Measurements from ENCODE around the gene GPD2.

The GPD2 gene

DNA sequence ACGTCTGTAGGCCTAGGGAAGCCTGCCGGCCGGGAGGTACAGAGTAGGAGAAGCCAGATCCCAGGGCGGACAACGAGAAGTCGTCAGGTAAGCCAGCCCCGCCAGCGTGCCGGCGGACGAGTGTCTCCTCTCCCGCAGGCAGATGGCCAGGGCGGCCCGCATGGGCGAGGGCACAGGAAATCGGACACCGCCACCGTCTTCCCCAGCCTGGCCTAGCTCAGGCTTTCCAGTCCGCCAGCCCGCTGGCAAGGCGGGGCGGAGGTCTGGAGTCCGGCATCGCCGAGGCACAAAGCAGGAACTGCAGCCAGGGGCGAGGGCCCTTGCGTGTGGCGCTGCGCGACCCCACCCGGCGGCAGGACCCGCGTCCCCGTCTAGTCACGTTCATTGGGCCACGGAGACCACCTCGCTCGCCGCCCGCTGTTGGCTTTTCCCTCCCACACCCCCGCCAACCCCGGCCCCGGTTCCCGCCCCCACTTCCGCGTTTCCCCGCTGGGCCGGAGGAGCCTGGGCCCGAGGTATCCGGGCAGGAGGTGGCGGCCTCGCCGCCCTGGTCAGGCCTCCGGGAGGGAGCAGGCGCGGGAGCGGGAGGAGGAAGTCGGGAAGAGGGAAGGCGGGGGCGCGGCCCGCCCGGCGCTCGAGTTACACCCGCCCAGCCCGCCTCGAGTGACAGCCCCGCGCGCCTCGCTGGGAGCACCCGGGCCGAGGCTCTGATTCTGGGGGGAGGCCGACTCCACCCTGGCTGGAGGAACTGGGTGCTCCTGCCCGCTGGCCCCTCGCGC is at the start of gene GPD2:
Gene GPD2 (plus strand): TSS at position 662 of the 779 bp plus-strand sequence. CDS start 39,727 bp downstream, outside the sequence.
- Mint-ChIP-seq H3K4me1 (peaks cover 48% of the 10 kb centered on the region), H3K27me3 (no peaks in the 10 kb centered on the region), H3K27ac (peak within 1 kb of the TSS; percentile 97 to 99), H3K9me3 (no peaks in the 10 kb centered on the region), H3K4me3 (peak within 1 kb of the TSS; percentile 91 to 99)
- ATAC-seq (peak; percentile 80), DNase-seq (peak; percentile 67 to 69)

DNA sequence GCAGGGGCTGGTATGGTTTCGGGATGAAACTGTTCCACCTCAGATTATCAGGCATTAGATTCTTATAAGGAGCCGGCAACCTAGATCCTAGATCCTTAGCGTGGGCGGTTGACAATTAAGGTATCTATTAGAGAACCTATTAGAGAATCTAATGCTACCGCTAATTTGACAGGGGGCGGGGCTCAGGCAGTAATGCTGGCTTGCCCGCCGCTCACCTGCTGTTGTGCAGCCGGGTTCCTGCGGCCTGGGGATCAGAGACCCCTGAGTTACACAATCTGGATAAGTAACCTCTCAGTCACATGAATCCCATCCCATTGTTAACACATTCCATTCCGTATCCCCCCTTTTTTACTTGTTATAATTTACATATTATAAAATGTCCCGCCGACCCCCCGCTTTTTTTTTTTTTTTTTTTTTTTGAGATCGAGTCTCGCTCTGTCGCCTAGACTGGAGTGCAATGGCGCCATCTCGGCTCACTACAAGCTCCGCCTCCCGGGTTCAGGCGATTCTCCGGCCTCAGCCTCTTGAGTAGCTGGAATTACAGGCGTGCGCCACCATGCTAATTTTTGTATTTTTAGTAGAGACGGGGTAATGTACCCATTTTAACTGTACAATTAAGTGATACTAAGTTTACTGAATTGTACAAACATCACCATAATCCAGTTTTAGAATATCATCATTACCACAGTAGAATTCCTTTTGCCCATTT is 42.0 kb upstream of the GPD2 start:
- no peaks in the 10 kb centered on the region for H3K9me3 Mint-ChIP-seq
- no peaks in the 10 kb centered on the region for H3K27me3 Mint-ChIP-seq
- peaks cover 30% of the 10 kb centered on the region for H3K4me1 Mint-ChIP-seq
- H3K4me3 Mint-ChIP-seq, result peak overlapping the region in 1 of 2 donors; percentile 4
- H3K27ac Mint-ChIP-seq, result no peak overlapping the region
- ATAC-seq, result no peak
- no peak for DNase-seq

DNA sequence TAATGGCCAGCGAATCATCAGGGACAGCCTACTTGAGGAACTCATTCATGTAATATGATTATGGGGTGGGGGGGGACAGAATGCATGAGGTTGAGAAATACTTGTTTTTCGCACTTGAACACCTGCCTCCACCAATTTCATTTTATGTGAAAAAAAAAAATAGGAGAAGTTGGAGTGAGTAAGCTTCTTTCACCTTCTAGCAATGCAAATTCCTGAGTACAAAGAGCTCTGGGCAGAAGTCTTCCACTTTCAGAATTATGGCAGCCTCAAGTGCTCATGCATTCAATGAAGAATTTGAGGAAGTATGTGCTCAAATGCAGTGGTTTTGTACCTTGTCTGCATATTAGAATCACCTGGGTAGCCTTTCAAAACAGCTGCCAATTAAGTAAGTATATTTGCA is 40.1 kb upstream of the GPD2 start:
- Mint-ChIP-seq H3K9me3 (no peaks in the 10 kb centered on the region), H3K4me1 (peaks cover 49% of the 10 kb centered on the region), H3K27me3 (no peaks in the 10 kb centered on the region), H3K27ac (no peak overlapping the region), H3K4me3 (no peak overlapping the region)
- no peak for DNase-seq
- ATAC-seq, result no peak

- no peak for ATAC-seq
- Mint-ChIP-seq H3K4me3 (no peak overlapping the region), H3K27me3 (no peaks in the 10 kb centered on the region), H3K27ac (no peak overlapping the region), H3K9me3 (no peaks in the 10 kb centered on the region), H3K4me1 (peaks cover 56% of the 10 kb centered on the region)
- DNase-seq, result no peak
Observed at GRCh38 chr2:156397229-156397628, 39.0 kb upstream of the GPD2 start.

- ATAC-seq (no peak), DNase-seq (no peak)
- Mint-ChIP-seq H3K4me1 (peaks cover 56% of the 10 kb centered on the region), H3K9me3 (no peaks in the 10 kb centered on the region), H3K27me3 (no peaks in the 10 kb centered on the region), H3K4me3 (no peak overlapping the region), H3K27ac (no peak overlapping the region)
Observed at GRCh38 chr2:156398176-156398575, 38.0 kb upstream of the GPD2 start.

- H3K27me3 Mint-ChIP-seq, result no peaks in the 10 kb centered on the region
- no peaks in the 10 kb centered on the region for H3K9me3 Mint-ChIP-seq
- peak overlapping the region; percentile 82 to 97 for H3K4me3 Mint-ChIP-seq
- peaks cover 56% of the 10 kb centered on the region for H3K4me1 Mint-ChIP-seq
- H3K27ac Mint-ChIP-seq, result peak overlapping the region; percentile 96 to 100
- ATAC-seq (no peak), DNase-seq (no peak)
Observed at GRCh38 chr2:156399224-156399949, 36.8 kb upstream of the GPD2 start.

DNA sequence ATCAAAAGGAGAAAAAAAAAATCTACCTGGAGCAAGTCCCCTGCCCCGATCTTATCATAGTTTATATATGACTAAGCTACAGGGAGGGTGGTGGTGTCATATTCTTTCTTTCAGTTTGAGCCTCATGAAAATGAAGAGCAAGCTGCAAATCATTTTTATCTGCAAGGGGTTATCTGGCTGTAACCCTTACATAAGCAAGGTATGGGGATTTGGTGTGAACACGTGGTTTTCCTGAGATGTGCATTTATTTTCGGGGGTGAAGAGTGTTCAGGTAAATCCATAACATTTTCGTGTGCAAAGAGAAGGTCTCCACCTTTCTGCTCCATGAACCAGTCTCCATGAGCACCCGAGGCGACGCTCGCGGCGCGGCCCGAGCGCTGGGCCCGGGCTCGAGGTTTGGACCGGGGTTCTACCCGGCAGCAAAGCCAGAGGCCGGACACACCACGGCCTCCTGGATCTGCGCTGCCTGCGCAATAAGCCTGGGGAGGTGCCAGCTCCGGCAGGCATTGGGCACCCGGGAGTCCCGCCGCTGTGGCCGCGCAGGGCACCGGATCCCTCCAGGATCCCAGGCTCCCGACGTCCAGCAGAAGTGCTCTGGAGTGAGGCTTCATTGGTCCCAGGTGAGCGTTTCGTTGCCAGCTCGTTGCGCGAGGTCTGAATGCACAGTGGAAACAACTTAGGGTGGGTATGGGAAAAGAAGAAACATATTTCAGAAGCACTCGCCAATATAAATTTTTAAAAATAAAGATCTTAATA is 36.1 kb upstream of the GPD2 start:
- Mint-ChIP-seq H3K27ac (peak overlapping the region; percentile 96 to 100), H3K4me1 (peaks cover 56% of the 10 kb centered on the region), H3K27me3 (no peaks in the 10 kb centered on the region), H3K4me3 (peak overlapping the region; percentile 82 to 97), H3K9me3 (no peaks in the 10 kb centered on the region)
- ATAC-seq (peak; percentile 75), DNase-seq (peak in 1 of 2 donors; percentile 60)

DNA sequence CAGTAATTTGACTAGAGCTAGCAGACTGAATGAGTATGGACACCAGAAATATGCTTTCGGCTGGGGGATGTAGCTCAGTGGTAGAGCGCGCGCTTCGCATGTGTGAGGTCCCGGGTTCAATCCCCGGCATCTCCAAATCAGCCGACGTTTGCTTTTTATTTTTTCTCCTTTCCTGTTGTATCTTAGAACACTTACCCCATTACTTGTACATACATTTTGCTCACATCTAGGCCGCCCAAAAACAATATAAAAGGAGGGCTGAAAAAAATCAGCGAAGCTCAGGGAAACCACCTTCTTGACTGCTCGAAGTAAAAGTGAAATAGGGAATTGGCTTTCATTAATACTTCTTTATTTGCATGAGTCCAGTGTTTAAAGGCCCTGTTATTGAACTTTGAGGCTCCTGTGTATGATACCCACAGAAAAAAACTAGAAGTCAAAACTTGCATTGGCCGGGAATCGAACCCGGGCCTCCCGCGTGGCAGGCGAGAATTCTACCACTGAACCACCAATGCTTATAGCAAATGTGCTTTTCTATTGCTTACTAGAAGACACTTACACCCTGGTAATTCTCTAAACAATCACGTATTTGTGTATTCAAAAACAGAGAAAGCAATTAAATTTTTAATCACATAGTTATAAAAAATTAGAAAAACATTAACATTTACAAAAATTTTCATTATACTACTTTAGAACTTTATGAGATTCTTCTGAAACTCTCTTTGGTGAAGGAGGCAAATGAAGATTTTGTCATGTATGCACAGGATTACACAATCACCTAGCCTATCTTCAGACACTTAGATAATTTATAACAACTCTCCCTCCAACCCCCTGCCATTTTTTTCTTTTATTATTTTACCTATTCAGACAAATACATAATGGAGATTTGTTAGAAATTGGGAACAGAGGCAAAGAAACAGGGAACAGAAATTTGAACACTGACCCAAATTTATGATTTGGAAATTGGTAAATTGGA is 35.2 kb upstream of the GPD2 start:
- Mint-ChIP-seq H3K27me3 (no peaks in the 10 kb centered on the region), H3K27ac (peak overlapping the region; percentile 96 to 100), H3K9me3 (no peaks in the 10 kb centered on the region), H3K4me3 (peak overlapping the region; percentile 82 to 97), H3K4me1 (peaks cover 52% of the 10 kb centered on the region)
- ATAC-seq, result peak; percentile 85
- peak; percentile 79 to 83 for DNase-seq

DNA sequence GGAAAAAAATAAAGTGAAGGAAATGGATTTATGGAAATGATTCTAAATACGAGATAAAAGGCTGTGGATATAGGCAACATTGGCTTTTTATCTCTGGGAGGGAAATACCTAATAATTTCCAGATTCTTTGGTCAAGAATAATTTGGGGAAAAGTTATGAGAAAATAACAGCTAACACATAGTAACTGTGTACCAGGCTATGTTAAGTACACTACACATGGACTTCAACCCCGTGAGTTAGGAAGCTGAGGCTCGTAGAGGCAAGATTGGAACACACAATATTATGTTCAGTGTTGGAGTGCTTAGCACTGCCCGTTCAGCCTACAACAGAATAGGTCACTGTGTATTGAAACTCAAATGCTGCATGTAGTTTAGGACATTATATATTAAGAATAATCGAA is 34.3 kb upstream of the GPD2 start:
- DNase-seq, result no peak
- H3K4me3 Mint-ChIP-seq, result no peak overlapping the region
- no peaks in the 10 kb centered on the region for H3K27me3 Mint-ChIP-seq
- no peak for ATAC-seq
- H3K27ac Mint-ChIP-seq, result no peak overlapping the region
- H3K9me3 Mint-ChIP-seq, result no peaks in the 10 kb centered on the region
- peaks cover 45% of the 10 kb centered on the region for H3K4me1 Mint-ChIP-seq

DNA sequence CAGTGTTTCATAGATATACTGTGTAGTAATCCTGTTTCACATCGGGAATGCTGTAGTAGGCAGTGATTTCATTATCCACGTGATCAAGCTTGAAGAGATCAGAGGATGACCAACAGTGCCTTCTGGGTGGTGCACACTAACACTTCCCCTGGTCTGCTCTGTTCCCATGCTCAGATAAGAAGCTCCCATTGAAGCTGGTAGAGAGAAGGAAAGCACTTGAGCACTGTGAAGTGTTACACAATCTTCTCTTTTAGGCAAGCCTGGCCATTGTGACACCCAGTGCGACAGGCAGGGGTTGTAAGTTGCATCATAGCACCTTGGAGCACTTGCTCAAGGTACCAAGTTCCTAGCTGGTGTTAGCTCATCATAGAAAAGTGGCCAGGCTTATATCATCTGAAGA is 30.6 kb upstream of the GPD2 start:
- peaks cover 13% of the 10 kb centered on the region for H3K4me1 Mint-ChIP-seq
- no peak overlapping the region for H3K27ac Mint-ChIP-seq
- peaks cover 8% of the 10 kb centered on the region for H3K27me3 Mint-ChIP-seq
- no peak overlapping the region for H3K4me3 Mint-ChIP-seq
- no peak for ATAC-seq
- no peaks in the 10 kb centered on the region for H3K9me3 Mint-ChIP-seq
- DNase-seq, result no peak

- no peaks in the 10 kb centered on the region for H3K9me3 Mint-ChIP-seq
- no peak overlapping the region for H3K4me3 Mint-ChIP-seq
- no peak overlapping the region for H3K27ac Mint-ChIP-seq
- no peak for DNase-seq
- H3K27me3 Mint-ChIP-seq, result peaks cover 8% of the 10 kb centered on the region
- no peaks in the 10 kb centered on the region for H3K4me1 Mint-ChIP-seq
- ATAC-seq, result no peak
Observed at GRCh38 chr2:156411835-156412234, 24.3 kb upstream of the GPD2 start.

DNA sequence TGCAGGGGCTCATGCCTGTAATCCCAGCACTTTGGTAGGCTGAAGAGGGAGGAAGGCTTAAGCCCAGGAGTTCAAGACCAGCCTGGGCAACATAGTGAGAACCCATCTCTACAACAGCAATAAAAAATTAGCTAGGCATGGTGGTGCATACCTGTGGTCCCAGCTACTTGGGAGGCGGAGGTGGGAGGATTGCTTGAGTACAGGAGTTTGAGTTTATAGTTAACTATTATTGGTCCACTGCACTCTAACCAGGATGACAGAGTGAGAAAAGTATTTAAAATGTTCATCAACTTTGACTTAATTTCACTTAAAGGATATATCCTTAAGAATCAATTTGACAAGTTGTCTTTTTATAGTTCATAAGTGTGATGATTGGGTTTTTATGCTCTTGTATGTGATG is 14.3 kb upstream of the GPD2 start:
- Mint-ChIP-seq H3K4me1 (no peaks in the 10 kb centered on the region), H3K9me3 (no peaks in the 10 kb centered on the region), H3K4me3 (no peak overlapping the region), H3K27me3 (peaks cover 21% of the 10 kb centered on the region), H3K27ac (peak overlapping the region in 1 of 2 donors; percentile 66)
- DNase-seq (no peak), ATAC-seq (no peak)

DNA sequence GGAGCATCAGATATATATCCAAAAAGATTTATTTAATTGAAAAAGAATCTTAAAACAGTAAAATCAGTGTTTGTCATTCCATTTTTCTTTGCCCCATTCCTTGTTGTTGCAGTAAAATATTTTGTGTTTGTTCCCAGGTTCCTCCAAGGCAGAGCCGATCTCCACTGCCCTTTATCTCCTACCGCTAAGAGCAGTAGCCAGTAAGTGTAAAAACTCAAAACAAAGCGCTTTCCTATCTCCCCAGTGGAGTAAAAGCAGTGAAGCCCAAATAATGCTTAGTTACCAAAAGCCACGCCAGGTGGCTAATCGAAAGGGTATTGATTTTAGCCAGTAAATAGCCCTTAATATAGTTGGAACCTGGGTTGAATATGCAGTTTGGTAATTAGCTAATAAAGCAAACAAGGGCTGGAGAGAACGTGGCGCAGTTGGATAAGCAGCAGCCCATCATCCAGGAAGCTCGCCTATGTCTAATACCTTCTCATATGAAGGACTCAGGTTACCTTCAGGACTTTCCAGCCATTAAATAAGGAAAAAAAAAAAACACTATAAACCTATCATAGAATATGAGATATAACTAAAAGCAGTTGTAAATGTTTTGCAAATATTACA is 12.4 kb upstream of the GPD2 start:
- no peak for DNase-seq
- H3K9me3 Mint-ChIP-seq, result no peaks in the 10 kb centered on the region
- ATAC-seq, result no peak
- H3K27ac Mint-ChIP-seq, result no peak overlapping the region
- H3K27me3 Mint-ChIP-seq, result peaks cover 21% of the 10 kb centered on the region
- H3K4me1 Mint-ChIP-seq, result no peaks in the 10 kb centered on the region
- H3K4me3 Mint-ChIP-seq, result no peak overlapping the region

DNA sequence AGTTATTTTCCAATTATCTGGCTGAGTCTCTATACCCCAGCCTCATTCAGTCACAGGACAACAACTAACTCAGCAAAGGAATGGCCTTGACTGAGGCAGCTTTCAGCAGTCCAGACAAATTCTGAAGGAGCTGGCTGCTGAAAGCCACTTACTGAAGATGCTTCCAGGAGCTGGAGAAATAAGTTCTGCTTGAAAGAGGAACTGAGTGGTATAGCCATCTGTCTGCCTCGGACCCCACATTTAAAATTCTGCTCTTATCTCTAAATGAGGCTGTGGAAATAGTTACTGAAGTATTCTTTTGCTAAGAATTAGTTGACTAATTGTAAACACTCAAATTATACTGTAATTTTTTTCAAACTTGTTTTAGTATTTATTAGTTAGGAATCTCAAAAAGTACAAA is 9.1 kb upstream of the GPD2 start:
- Mint-ChIP-seq H3K27ac (no peak overlapping the region), H3K9me3 (no peaks in the 10 kb centered on the region)
- no peak for ATAC-seq

More for the DNA sequence above, 9.1 kb upstream of the GPD2 start:
- no peak overlapping the region for H3K4me3 Mint-ChIP-seq
- DNase-seq, result no peak
- peaks cover 11% of the 10 kb centered on the region for H3K27me3 Mint-ChIP-seq
- peaks cover 15% of the 10 kb centered on the region for H3K4me1 Mint-ChIP-seq

Measured in stimulated activated naive CD8-positive, alpha-beta T cell treated with anti-CD3 and anti-CD28 coated beads, Interleukin-15, amount 100 ng/mL, for 72 hours (primary cell).